Measurements from ENCODE around the gene NEK2.

NEK2 gene

GRCh38 chr1:211616965-211617297 is 58.5 kb downstream of the NEK2 start:
- Histone ChIP-seq H3F3A (ENCODE audit: low read depth) (no peaks in the 10 kb centered on the region), H3K36me3 (ENCODE audit: insufficient read depth, low read length) (no peaks in the 10 kb centered on the region), H3K4me3 (ENCODE audit: low read length, poor library complexity, severe bottlenecking) (no peak overlapping the region), H3K9me2 (replicated peaks; ENCODE audit: low read depth, low read length) (no peaks in the 10 kb centered on the region), H2AFZ (ENCODE audit: low read length) (peak overlapping the region; percentile 27; the same call in 1 of the 2 replicates), H3K79me2 (ENCODE audit: insufficient read depth, low read length) (no peaks in the 10 kb centered on the region), H3K27me3 (ENCODE audit: insufficient read depth, low read length, poor library complexity, severe bottlenecking) (no peaks in the 10 kb centered on the region), H4K20me1 (ENCODE audit: insufficient read depth, low read length, poor library complexity, severe bottlenecking) (no peaks in the 10 kb centered on the region), H3K9me3 (ENCODE audit: insufficient read depth, low read depth, low read length) (no peaks in the 10 kb centered on the region), H3K4me1 (ENCODE audit: insufficient read depth, low read length, poor library complexity, severe bottlenecking) (peaks cover 29% of the 10 kb centered on the region), H3K9ac (ENCODE audit: low read depth, low read length, poor library complexity, severe bottlenecking) (no peak overlapping the region), H3K4me2 (ENCODE audit: low read depth, low read length, poor library complexity, severe bottlenecking) (no peak overlapping the region)
- no peak for TF ChIP-seq EZH2phosphoT487 (IDR thresholded peaks at IDR 0.05; ENCODE audit: borderline replicate concordance)
- no peak for TF ChIP-seq CTCF (conservative IDR thresholded peaks at IDR 0.05; ENCODE audit: low read length)

DNA sequence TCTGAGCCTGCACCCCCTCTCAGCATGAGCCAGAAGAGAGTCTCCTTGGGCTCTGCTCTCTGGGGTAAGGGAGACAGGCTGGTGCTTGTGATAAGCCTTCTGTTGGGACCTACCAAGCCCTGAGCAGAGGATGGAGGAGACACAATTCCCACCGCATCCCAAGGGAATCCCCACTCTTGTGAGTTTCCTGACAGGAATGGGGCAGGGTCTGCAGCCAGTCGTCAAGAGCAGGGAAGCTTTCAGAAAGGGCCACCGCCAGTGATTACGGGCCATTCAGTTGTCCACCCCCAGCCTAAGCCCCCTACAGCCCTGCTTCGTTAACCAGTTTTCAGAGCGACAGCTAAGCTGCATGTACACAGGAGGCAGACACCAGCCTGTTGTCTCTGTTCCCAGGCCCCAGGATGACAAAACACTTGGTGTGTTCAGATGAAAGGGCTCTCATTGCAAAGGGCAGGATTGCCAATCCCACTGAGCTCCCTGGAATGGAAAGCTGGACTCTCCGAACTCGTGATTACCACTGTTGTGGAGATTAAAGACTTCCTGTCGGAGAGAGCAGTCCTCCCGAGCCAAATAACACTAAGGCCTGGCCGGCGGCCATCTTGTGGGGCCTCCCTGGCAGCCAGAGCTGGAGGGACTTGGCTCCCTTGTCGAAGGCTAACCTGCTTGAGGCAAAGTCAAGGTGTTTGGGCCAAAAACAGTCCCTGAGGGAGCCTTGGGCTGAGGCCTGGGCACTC is 59.0 kb downstream of the NEK2 start:
- H3K4me1 ChIP-seq (ENCODE audit: insufficient read depth, low read length, poor library complexity, severe bottlenecking), result peaks cover 32% of the 10 kb centered on the region
- H3K36me3 ChIP-seq (ENCODE audit: insufficient read depth, low read length), result no peaks in the 10 kb centered on the region
- no peaks in the 10 kb centered on the region for H3K79me2 ChIP-seq (ENCODE audit: insufficient read depth, low read length)
- no peaks in the 10 kb centered on the region for H4K20me1 ChIP-seq (ENCODE audit: insufficient read depth, low read length, poor library complexity, severe bottlenecking)
- no peaks in the 10 kb centered on the region for H3K27me3 ChIP-seq (ENCODE audit: insufficient read depth, low read length, poor library complexity, severe bottlenecking)
- H2AFZ ChIP-seq (ENCODE audit: low read length), result peak overlapping the region; percentile 27; the same call in 1 of the 2 replicates
- no peaks in the 10 kb centered on the region for H3F3A ChIP-seq (ENCODE audit: low read depth)
- no peak overlapping the region for H3K4me2 ChIP-seq (ENCODE audit: low read depth, low read length, poor library complexity, severe bottlenecking)
- H3K9me2 ChIP-seq (replicated peaks; ENCODE audit: low read depth, low read length), result no peaks in the 10 kb centered on the region
- no peak overlapping the region for H3K9ac ChIP-seq (ENCODE audit: low read depth, low read length, poor library complexity, severe bottlenecking)
- TF ChIP-seq EZH2phosphoT487 (IDR thresholded peaks at IDR 0.05; ENCODE audit: borderline replicate concordance) (no peak), CTCF (conservative IDR thresholded peaks at IDR 0.05; ENCODE audit: low read length) (no peak)
- H3K9me3 ChIP-seq (ENCODE audit: insufficient read depth, low read depth, low read length), result no peaks in the 10 kb centered on the region
- H3K4me3 ChIP-seq (ENCODE audit: low read length, poor library complexity, severe bottlenecking), result no peak overlapping the region

DNA sequence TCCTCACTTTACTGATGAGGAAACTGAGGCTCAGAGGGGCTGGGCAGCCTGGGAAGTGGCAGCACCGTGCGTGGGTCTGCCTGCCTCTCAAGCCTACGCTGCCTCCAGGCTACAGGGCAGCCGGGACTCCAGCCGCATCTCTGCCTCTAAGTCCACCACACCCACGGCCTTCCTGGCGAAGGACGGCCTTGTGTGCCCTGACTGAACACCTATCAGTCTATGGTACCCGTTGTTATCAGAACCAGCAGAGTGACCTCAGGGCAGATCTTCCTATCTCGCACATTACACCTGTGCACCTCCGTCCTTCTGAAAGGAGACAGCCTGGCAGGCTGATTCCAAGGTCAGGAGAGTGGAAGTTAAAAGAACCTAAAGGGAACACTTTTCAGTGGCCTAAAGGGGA is 60.8 kb downstream of the NEK2 start:
- Histone ChIP-seq H3K4me3 (ENCODE audit: low read length, poor library complexity, severe bottlenecking) (no peak overlapping the region), H3K4me2 (ENCODE audit: low read depth, low read length, poor library complexity, severe bottlenecking) (peak overlapping the region; percentile 48), H3K79me2 (ENCODE audit: insufficient read depth, low read length) (no peaks in the 10 kb centered on the region), H3K36me3 (ENCODE audit: insufficient read depth, low read length) (no peaks in the 10 kb centered on the region), H3K4me1 (ENCODE audit: insufficient read depth, low read length, poor library complexity, severe bottlenecking) (peaks cover 32% of the 10 kb centered on the region), H4K20me1 (ENCODE audit: insufficient read depth, low read length, poor library complexity, severe bottlenecking) (no peaks in the 10 kb centered on the region), H3K9ac (ENCODE audit: low read depth, low read length, poor library complexity, severe bottlenecking) (no peak overlapping the region), H2AFZ (ENCODE audit: low read length) (no peak overlapping the region), H3K9me3 (ENCODE audit: insufficient read depth, low read depth, low read length) (no peaks in the 10 kb centered on the region), H3K9me2 (replicated peaks; ENCODE audit: low read depth, low read length) (no peaks in the 10 kb centered on the region), H3K27me3 (ENCODE audit: insufficient read depth, low read length, poor library complexity, severe bottlenecking) (no peaks in the 10 kb centered on the region), H3F3A (ENCODE audit: low read depth) (no peaks in the 10 kb centered on the region)
- TF ChIP-seq CTCF (conservative IDR thresholded peaks at IDR 0.05; ENCODE audit: low read length) (no peak), EZH2phosphoT487 (IDR thresholded peaks at IDR 0.05; ENCODE audit: borderline replicate concordance) (no peak)
